Measurements from ENCODE around the gene RUBCN. TPM values are rescaled to one million over a fixed set of nuclear protein-coding genes. Genes with fewer than 3 reads are reported as not detected.

Gene RUBCN
- total RNA-seq, 4 donors from 2014 or later: 36.8 to 56.7 (median 46.4) TPM

DNA sequence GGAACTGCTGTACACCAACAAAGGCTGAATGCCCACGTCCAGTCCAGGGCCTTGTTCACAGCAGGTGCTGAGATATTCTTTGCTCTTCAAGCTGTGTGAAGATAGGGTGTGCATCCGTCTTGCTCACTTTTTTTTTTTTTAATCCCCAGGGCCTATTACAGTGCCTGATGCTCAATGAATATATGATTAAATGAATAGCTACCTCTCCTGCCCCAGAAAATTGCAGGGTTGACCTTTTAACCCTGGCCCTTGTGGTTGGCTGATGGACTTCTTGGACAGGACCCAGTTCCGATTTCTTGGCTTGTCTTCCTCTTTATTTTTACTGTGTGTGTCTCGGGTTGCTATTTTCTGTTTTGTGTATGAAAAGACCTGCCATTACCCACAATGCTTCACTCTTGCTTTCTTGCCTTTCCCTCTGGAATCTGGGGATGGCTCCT lies 10.1 kb upstream of the RUBCN start:
- no peak for DNase-seq
- no peak for TF ChIP-seq POLR2A (IDR thresholded peaks at IDR 0.05)
- TF ChIP-seq, protein P1, sequence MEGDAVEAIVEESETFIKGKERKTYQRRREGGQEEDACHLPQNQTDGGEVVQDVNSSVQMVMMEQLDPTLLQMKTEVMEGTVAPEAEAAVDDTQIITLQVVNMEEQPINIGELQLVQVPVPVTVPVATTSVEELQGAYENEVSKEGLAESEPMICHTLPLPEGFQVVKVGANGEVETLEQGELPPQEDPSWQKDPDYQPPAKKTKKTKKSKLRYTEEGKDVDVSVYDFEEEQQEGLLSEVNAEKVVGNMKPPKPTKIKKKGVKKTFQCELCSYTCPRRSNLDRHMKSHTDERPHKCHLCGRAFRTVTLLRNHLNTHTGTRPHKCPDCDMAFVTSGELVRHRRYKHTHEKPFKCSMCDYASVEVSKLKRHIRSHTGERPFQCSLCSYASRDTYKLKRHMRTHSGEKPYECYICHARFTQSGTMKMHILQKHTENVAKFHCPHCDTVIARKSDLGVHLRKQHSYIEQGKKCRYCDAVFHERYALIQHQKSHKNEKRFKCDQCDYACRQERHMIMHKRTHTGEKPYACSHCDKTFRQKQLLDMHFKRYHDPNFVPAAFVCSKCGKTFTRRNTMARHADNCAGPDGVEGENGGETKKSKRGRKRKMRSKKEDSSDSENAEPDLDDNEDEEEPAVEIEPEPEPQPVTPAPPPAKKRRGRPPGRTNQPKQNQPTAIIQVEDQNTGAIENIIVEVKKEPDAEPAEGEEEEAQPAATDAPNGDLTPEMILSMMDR (IDR thresholded peaks at IDR 0.05): no peak
- H3K4me3 ChIP-seq (replicated peaks in 1 of 3): no peak overlapping the region
- 77 to 80% methylated on average over 4 of the region's 4 CpGs for WGBS, 2 donors
- no peaks in the 10 kb centered on the region for H3K36me3 ChIP-seq
- H3K27ac ChIP-seq: no peak overlapping the region
- H3K9me3 ChIP-seq: no peaks in the 10 kb centered on the region
- H3K27me3 ChIP-seq: no peaks in the 10 kb centered on the region
- peaks cover 7 to 11% of the 10 kb centered on the region in 2 donors for H3K4me1 ChIP-seq
- intact Hi-C loops (cut with DNase I): no loop called here

DNA sequence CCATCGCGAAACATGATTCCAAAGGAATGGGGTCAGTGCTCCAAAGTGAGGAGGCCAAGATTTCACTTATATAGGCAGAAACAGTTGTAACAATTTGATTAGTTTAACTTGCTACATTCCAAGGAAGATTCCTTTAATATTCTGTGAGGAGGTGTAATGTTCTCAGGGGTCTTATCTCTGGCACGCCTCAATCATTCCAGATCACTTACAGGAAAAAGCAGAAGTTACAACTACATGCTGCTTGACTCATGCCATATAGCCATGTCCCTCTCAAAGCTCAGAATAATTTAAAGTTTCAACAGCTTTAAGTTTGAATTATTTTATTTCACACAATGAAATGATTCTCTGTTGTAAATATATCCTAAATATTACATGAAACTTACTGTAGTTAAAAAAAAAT lies 9.5 kb upstream of the RUBCN start:
- H3K4me3 ChIP-seq (replicated peaks in 1 of 3): no peak overlapping the region
- no peaks in the 10 kb centered on the region for H3K27me3 ChIP-seq
- H3K27ac ChIP-seq: no peak overlapping the region
- WGBS, 2 donors: 88 to 96% methylated on average over 3 of the region's 3 CpGs
- TF ChIP-seq, protein P1 (IDR thresholded peaks at IDR 0.05): no peak
- TF ChIP-seq POLR2A (IDR thresholded peaks at IDR 0.05): no peak
- DNase-seq: no peak
- no peaks in the 10 kb centered on the region for H3K9me3 ChIP-seq
- intact Hi-C loops (cut with DNase I): no loop called here
- H3K36me3 ChIP-seq: no peaks in the 10 kb centered on the region
- H3K4me1 ChIP-seq: peaks cover 2 to 6% of the 10 kb centered on the region in 2 donors

DNA sequence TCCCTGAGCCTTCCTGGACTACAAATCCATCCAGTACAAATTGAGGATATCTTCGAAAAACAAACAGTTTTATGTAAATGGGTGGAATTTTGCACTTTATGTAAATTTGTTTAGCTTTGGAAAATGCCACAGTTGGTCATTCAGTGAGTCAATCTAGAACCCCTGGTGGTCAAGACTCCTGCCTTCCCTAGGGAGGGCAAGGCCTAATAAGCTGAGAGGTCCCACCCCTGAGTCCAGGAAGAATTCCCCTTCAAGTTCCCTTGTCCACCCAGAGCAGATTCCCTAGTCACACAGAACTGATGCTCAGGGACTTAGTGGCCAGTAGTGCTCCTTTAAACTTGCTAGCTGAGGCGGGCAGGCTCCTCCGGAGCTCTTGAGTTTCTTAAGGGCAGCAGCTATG lies 6.1 kb upstream of the RUBCN start:
- H3K27ac ChIP-seq: no peak overlapping the region

DNA sequence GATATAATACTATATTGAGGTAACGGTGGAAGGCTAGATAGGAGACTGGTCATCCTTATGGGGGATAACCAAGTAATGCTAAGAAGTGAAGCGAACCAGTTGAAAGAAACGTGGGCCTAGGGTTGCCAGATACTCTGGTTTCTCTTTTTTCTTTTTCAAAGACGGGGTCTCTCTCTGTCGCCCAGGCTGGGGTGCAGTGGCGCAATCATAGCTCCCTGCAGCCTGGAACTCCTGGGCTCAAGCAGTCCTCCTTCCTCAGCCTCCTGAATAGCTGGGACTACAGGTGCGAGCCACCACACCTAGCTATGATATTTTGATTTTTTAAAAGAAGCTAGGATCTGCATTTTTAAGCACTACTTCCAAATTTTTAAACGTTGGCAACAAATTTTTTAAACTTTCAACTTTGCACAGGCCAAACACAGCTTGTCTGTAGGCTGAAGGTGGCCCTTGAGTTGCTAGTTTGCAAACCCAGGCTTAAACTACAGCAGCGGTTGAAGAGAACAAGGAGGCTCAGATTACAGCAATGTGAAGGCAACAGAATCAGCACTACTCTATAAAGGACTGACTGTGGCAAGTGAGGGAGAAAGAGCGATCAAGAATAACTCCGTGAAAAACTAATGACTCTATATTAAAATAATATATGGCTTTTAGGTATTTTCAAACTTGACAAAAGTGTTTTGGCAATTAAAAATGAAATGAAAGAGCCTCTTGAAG lies 1.2 kb upstream of the RUBCN start:
- Histone ChIP-seq H3K9me3 (no peaks in the 10 kb centered on the region), H3K27ac (no peak overlapping the region), H3K4me1 (peaks cover 7 to 16% of the 10 kb centered on the region in 2 donors), H3K4me3 (replicated peaks in 1 of 3) (no peak overlapping the region), H3K27me3 (no peaks in the 10 kb centered on the region), H3K36me3 (no peaks in the 10 kb centered on the region)
- intact Hi-C loops (cut with DNase I): no loop called here
- 72 to 73% methylated on average over 11 of the region's 11 CpGs for WGBS, 2 donors
- no peak for DNase-seq
- no peak for TF ChIP-seq POLR2A (IDR thresholded peaks at IDR 0.05)
- TF ChIP-seq, protein P1 (IDR thresholded peaks at IDR 0.05): no peak

More for the DNA sequence above, 6.1 kb upstream of the RUBCN start:
- WGBS, 2 donors: 86 to 90% methylated on average over 3 of the region's 3 CpGs
- no peak for TF ChIP-seq POLR2A (IDR thresholded peaks at IDR 0.05)
- TF ChIP-seq, protein P1 (IDR thresholded peaks at IDR 0.05): no peak
- intact Hi-C loops (cut with DNase I): no loop called here
- Histone ChIP-seq H3K9me3 (no peaks in the 10 kb centered on the region), H3K4me3 (replicated peaks in 1 of 3) (no peak overlapping the region), H3K4me1 (no peaks in the 10 kb centered on the region), H3K27me3 (no peaks in the 10 kb centered on the region), H3K36me3 (no peaks in the 10 kb centered on the region)
- DNase-seq: no peak

DNA sequence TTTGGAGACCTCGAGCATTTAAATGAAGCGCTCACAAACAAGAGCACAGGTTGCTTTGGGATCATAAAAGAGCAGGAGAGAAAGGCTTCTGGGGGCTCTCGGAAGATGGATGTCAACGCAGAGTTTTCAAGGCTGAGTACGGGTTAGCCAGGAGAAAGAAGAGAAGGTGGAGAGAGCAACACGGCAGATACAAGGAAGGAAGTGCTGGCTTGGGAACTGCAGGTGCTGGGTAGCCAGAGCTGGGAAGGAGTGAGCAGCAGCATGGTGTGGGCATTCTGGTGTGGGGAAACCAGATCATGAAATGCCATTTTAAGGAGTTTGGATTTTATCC lies 580 bp upstream of the RUBCN start:
- Histone ChIP-seq H3K4me1 (peaks cover 7 to 16% of the 10 kb centered on the region in 2 donors), H3K9me3 (no peaks in the 10 kb centered on the region), H3K36me3 (no peaks in the 10 kb centered on the region), H3K4me3 (replicated peaks in 1 of 3) (peak overlapping the region in 2 of 3 donors; percentile 90 to 98), H3K27me3 (no peaks in the 10 kb centered on the region), H3K27ac (peak overlapping the region; percentile 62 to 92 (median 81))
- 0 to 1% methylated on average over 6 of the region's 6 CpGs for WGBS, 2 donors
- intact Hi-C loops (cut with DNase I): no loop called here
- no peak for TF ChIP-seq POLR2A (IDR thresholded peaks at IDR 0.05)
- DNase-seq: no peak
